NCI-H2029 treated with DMSO at 0.1 percent for 48 hours (cell line): Measurements from ENCODE around the gene PRDX1.
"Not testable (repeated sequence)": the region's sequence is repeated elsewhere in the genome, so short reads cannot be mapped to it uniquely, and the experiment has no call there.

Source experiments
- DNase-seq: peaks from one replicate; lab custom pipeline; 2025; lab: John Stamatoyannopoulos, UW

PRDX1 gene

DNA sequence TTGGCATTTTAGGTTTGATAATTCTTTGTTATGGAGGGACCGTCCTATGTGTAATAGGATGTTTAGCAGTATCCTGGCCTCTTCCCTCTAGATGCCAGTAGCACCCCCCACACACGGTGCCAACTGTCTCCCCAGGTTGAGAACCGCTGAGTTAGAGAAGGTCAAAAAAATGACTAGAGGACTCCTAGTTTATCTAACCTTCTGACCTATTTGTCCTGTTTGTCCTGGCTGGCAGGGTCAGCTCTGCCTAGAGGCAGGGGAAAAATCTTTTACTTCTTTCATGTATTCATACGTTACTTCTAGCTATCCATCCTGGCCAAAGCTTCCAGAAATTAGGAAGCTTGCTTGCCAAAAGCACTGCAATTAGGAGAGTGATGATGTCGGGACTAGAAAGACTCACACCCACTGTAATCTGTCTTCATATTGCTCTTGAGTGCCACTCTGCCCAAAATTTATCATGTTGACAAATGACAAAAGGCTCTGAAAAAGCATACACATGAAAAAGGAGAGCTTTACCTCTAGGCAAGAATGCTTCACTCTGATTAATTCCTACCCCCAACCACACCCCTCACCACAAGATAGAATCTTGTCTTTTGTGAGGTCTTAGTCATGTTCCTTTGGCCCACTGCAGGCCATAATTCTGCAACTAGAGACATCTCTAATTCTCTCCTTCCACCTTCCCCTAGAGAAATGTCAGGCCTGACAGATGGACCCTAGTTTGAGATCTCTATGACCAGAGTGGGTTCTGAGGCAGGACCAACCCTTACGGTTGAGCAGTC is 14.5 kb upstream of the PRDX1 start:
- no peak for DNase-seq

DNA sequence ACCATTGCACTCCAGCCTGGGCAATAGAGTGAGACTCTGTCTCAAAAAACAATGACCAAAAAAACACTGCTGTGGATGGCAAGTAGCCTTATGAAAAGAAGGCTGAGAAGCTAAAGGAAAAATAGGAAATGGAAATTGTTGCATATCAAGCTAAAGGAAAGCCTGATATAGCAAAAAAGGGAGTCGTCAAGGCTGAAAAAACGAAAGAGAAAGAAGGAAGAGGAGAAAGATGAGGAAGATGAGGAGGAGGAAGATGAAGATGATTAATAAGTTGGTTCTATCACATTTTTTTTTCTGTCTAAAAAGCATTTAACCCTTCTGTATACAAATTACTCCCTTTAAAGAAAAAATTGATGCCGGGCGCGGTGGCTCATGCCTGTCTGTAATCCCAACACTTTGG is 10.2 kb upstream of the PRDX1 start:
- no peak for DNase-seq

DNA sequence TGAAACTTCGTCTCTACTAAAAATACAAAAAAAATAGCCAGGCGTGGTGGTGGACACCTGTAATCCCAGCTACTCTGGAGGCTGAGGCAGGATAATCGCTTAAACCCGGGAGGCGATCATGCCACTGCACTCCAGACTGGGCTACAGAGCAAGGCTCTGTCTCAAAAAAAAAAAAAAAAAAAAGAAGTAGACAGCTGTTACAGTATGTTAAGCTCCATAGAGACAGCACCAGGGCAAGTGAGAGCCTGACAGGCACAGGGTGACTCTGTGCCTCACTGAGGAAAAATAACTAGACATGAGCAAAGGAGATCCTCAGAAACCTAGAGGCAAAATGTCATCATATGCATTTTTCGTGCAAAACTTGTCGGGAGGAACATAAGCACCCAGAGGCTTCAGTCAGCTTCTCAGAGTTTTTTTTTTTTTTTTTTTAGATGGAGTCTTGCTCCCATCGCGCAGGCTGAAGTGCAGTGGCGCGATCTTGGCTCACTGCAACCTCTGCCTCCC is 9.0 kb upstream of the PRDX1 start:
- DNase-seq: no peak

- DNase-seq: peak; percentile 22
Observed at GRCh38 chr1:45526135-45526644, 4.5 kb upstream of the PRDX1 start.

- not testable (repeated sequence) for DNase-seq
Observed at GRCh38 chr1:45523975-45524374, 2.3 kb upstream of the PRDX1 start.

GRCh38 chr1:45523516-45523915 is 1.8 kb upstream of the PRDX1 start:
- DNase-seq: not testable (repeated sequence)

DNA sequence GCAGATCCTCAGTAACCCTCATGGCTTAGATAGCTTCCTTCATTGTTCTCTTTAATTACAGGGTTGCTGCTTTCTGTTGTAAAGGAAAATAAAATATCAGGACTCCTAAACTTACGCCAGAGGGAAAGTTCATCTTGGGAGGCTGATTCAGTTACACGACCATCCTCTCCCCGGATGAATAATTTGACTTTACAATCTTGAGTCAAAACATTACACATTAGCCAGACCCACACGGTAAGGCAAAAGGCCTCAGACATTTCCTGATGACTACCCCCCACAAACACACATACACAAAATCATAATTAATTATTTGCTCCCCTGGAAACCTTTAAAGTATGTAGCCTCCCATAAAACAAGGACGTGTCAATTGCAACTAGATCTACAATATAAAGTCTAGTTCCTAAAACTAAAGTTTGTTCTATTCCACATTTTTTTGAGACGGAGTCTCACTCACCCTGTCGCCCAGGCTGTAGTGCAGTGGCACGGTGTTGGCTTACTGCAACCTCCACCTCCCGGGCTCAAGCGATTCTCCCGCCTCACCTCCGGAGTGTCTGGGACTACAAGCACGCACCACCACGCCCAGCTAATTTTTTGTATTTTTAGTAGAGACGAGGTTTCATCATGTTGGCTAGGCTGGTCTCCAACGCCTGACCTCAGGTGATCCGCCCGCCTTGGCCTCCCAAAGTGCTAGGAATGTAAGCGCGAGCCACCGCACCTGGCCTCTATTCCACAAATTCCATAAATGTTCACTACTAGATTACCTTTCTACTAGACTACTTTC is 830 bp upstream of the PRDX1 start:
- no peak for DNase-seq

DNA sequence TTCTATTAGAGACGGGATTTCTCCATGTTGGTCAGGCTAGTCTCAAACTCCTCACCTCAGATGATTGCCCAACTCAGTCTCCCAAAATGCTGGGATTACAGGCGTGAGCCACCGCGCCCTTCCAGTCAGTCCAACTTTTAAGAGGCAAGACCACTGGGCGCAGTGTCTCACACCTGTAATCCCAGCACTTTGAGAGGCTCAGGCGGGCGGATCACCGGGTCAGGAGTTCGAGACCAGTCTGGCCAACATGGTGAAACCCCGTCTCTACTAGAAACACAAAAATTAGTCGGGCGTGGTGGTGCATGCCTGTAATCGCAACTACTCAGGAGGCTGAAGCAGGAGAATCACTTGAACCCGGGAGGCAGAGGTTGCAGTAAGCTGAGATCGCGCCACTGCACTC is 1.9 kb downstream of the PRDX1 start:
- not testable (repeated sequence) for DNase-seq

- no peak for DNase-seq
Observed at GRCh38 chr1:45518910-45519309, 2.8 kb downstream of the PRDX1 start.

DNA sequence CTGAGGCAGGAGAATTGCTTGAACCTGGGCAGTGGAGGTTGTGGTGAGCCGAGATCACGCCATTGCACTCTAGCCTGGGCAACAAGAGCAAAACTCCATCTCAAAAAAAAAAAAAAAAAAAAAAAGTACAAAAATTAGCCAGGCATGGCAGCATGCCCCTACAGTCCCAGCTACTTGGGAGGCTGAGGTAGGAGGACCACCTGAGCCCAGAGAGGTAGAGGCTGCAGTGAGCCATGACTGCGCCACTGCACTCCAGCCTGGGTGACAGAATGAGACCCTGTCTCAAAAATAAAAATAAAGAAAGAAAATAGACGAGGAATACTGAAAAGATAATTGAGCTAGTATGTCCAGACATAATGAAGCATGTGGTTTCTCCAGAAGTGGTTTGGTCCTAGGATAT is 3.3 kb downstream of the PRDX1 start:
- not testable (repeated sequence) for DNase-seq

GRCh38 chr1:45516465-45516864 is 5.2 kb downstream of the PRDX1 start:
- no peak for DNase-seq

- no peak for DNase-seq
Observed at GRCh38 chr1:45516036-45516435, 5.6 kb downstream of the PRDX1 start.

GRCh38 chr1:45513532-45514260 is 8.0 kb downstream of the PRDX1 start:
- DNase-seq: not testable (repeated sequence)

DNA sequence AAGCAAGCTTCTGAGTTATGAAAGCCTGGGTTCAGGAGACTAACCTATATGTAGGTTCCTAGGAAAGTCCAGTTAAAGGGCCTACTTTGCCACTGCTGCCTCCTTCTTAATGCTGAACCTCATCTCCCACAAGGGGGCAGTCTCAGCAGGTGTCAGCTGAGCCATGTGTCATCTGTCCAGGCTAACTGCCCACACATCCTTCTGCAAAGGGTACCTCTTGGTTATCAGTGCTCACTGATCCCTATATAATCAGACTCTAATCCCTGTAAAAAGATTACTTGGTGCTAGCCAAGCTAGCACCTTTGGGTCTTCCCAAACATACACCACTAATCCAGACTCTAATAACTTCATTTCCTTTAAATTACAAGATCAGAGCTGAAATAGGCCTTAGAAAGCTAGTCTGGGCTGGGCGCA is 9.0 kb downstream of the PRDX1 start:
- DNase-seq: peak; percentile 84

GRCh38 chr1:45510972-45511527 is 10.6 kb downstream of the PRDX1 start:
- no peak for DNase-seq

DNA sequence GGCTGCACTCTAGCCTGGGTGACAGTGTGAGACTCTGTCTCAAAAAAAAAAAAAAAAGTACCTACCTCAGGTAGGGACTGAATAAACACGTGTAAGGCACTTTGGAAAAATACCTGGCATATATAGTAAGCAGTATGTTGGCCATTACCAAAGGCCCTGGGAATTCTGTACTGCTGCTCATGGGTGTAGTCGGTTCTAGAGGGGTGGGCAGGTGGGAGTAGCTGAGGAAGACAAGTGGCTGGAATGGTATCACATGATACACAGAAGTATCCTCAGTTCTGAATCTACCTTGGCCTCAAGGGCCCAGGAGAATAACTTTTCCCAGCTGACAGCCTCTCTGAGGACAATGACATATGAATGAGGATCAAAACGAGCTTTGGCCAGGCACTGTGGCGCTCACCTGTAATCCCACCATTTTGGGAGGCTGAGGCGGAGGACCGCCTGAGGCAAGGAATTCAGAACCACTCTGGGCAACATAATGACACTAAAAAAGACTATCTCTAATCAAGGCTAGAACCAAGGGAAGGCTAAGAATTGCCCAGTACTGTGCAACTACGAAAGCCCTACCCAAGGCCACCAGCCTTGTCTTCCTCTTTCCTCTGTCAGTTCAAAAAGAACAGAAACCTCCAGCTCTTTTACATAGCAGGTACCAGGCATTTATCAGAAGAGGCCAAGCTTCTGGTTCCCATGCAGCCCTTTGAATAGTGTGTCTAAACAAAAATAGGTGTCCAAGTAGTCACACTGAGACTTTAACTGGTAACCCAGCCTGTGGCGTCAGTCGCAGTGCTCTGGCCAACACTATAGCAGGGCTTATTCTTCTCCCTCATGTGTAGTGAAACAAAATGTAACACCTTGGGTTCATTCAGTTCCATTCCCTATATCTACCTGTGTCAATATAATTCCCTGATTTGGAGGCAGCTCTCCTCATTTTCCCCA is 11.4 kb downstream of the PRDX1 start:
- DNase-seq: no peak

- DNase-seq: no peak
Observed at GRCh38 chr1:45508295-45509151, 13.2 kb downstream of the PRDX1 start.

DNA sequence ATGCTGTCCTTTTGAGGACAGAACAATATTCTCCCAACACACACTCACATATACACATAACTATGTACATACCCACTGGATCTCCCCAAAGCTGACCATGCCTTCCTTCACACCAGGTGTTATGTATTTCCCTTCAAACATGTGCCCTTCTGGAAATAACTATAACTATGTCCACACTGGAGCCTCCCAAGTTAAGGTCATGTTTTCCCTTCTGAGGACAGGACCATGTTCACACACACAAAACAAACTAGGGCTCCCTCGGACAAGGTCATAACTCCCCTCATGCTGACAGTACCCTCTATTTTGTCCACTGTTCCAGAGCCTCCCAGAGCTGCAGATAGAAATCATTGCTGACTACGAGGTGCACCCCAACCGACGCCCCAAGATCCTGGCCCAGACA is 13.8 kb downstream of the PRDX1 start:
- no peak for DNase-seq

GRCh38 chr1:45507195-45507594 is 14.5 kb downstream of the PRDX1 start:
- no peak for DNase-seq
